GM19468 (cell line): ENCODE results near the gene SPHK2.
"Not testable (repeated sequence)": the region's sequence is repeated elsewhere in the genome, so short reads cannot be mapped to it uniquely, and the experiment has no call there.

Experiments used
- ATAC-seq: cut with Tn5 transposase; IDR thresholded peaks from one replicate; pipeline ENCODE4 v1.9.1; 2021; ENCODE audit warnings: mild to moderate bottlenecking, moderate library complexity, moderate number of reproducible peaks; ENCODE audit not compliant: unreplicated experiment; ENCODE audit errors: extremely low read depth

Gene SPHK2

GRCh38 chr19:48619692-48620585 lies 633 bp downstream of the SPHK2 start:
- ATAC-seq: no peak

GRCh38 chr19:48623556-48624066 lies 4.3 kb downstream of the SPHK2 start:
- no peak for ATAC-seq

- ATAC-seq: peak; percentile 37
Measured at GRCh38 chr19:48624067-48624594, 4.8 kb downstream of the SPHK2 start.

- ATAC-seq: no peak
Measured at GRCh38 chr19:48624791-48625723, 5.8 kb downstream of the SPHK2 start.

GRCh38 chr19:48625891-48626327 lies 6.6 kb downstream of the SPHK2 start:
- ATAC-seq: no peak

GRCh38 chr19:48627201-48627864 lies 8.0 kb downstream of the SPHK2 start:
- ATAC-seq: no peak

GRCh38 chr19:48627865-48628314 lies 8.6 kb downstream of the SPHK2 start:
- ATAC-seq: no peak

GRCh38 chr19:48628486-48629296 lies 9.4 kb downstream of the SPHK2 start:
- no peak for ATAC-seq

GRCh38 chr19:48629297-48629598 lies 9.9 kb downstream of the SPHK2 start:
- ATAC-seq: no peak

GRCh38 chr19:48629599-48630295 lies 10.4 kb downstream of the SPHK2 start:
- no peak for ATAC-seq

GRCh38 chr19:48630296-48631063 lies 11.2 kb downstream of the SPHK2 start:
- ATAC-seq: no peak

- ATAC-seq: no peak
Measured at GRCh38 chr19:48631225-48631624, 11.9 kb downstream of the SPHK2 start.

GRCh38 chr19:48632286-48632685 lies 13.0 kb downstream of the SPHK2 start:
- ATAC-seq: not testable (repeated sequence)

GRCh38 chr19:48632692-48633147 lies 13.4 kb downstream of the SPHK2 start:
- no peak for ATAC-seq

GRCh38 chr19:48633148-48634035 lies 14.1 kb downstream of the SPHK2 start:
- no peak for ATAC-seq

GRCh38 chr19:48634036-48634342 lies 14.7 kb downstream of the SPHK2 start:
- no peak for ATAC-seq
